Subcutaneous adipose tissue (tissue), 4 donors: ENCODE data around the gene PAFAH2. TPM values are rescaled to one million over a fixed set of nuclear protein-coding genes. Genes with fewer than 3 reads are reported as not detected.

Experiments used
- CTCF ChIP-seq: fragments of 450-650 bp; IDR thresholded peaks from one replicate; pipeline ENCODE4 v1.5.1; 2016; ENCODE audit warnings: low read depth, mild to moderate bottlenecking, control low read depth, antibody characterized with exemption, moderate library complexity
- total RNA-seq, 4 donors: library from RNA; depleted of rRNA; stranded (reverse); fragments of >200 nt; gene quantifications; one replicate each; pipeline ENCODE4 v1.1.0, GENCODE V29; 2016

Gene PAFAH2
- total RNA-seq, 4 donors from 2014 or later, result 6.7 to 12.6 (median 9.1) TPM

- TF ChIP-seq CTCF, result no peak
Observed at GRCh38 chr1:26035959-26036755, 38.3 kb upstream of the PAFAH2 start.

- TF ChIP-seq CTCF, result no peak
Observed at GRCh38 chr1:26035203-26035958, 37.5 kb upstream of the PAFAH2 start.

DNA sequence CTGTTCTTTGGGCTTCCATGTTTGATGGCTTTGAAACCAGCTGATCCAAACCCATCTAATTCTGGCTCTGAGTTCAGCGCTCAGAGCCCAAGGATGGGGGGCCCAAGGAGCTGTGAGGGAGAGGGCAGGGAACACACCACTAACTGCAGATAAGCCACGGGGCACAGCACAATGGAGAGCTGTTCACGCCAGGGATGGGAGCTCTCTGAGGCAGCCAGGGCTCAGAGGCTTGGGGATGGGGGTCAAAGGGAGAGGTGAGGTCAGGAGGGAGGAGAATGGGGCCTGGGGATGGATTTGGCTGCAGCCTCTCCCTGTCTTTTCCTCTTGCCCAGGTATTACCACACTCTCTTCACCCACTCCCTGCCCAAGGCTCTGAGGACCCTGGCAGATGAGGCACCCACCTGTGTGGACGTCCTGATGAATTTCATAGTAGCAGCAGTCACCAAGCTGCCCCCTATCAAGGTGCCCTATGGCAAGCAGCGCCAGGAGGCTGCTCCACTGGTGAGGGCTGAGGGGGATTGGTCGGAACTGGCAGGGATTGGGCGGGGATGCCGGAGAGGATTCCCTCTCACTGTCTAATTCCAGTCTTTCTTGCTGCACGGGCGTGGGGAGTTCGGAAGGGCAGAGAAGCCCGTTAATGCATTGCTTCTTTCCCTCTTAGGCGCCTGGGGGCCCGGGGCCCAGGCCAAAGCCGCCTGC lies 36.8 kb upstream of the PAFAH2 start:
- TF ChIP-seq CTCF, result no peak

GRCh38 chr1:26032656-26033357 lies 34.9 kb upstream of the PAFAH2 start:
- TF ChIP-seq CTCF, result no peak

DNA sequence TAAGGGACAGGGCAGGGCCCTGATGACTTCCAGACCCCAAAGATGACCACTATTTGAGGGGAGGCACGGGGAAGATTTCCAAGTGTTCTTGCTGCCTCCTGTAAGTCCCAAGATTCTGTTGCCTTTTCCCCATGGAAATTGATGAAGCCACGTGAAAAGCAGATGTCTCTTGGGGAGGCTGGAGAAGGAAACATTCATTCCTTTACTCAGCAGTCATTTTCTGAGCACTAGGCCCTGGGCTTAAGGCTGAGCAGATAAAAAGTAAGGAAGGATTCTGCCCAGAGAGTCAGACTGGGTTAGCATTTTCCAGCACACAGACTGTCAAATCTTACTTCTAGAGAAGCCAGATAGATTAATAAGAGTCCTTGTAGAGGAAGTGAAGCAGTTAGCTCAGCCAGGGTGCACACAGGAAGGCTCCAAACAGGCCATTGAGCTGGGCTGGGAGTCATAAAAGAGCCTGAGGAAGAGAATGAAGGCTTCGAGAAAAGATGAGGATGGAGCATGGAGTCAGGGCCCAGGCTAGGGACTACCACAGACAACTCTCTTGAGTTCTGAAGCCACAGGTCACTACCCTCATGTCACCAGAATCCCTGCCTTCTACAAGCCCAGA lies 33.9 kb upstream of the PAFAH2 start:
- no peak for TF ChIP-seq CTCF

GRCh38 chr1:26031196-26031595 lies 33.3 kb upstream of the PAFAH2 start:
- no peak for TF ChIP-seq CTCF
